ENCODE data around the gene TOMM7. TPM values are rescaled to one million over a fixed set of nuclear protein-coding genes. Genes with fewer than 3 reads are reported as not detected.

Gene TOMM7
- total RNA-seq, 4 donors from 2014 or later, result 141 to 303 (median 267) TPM

DNA sequence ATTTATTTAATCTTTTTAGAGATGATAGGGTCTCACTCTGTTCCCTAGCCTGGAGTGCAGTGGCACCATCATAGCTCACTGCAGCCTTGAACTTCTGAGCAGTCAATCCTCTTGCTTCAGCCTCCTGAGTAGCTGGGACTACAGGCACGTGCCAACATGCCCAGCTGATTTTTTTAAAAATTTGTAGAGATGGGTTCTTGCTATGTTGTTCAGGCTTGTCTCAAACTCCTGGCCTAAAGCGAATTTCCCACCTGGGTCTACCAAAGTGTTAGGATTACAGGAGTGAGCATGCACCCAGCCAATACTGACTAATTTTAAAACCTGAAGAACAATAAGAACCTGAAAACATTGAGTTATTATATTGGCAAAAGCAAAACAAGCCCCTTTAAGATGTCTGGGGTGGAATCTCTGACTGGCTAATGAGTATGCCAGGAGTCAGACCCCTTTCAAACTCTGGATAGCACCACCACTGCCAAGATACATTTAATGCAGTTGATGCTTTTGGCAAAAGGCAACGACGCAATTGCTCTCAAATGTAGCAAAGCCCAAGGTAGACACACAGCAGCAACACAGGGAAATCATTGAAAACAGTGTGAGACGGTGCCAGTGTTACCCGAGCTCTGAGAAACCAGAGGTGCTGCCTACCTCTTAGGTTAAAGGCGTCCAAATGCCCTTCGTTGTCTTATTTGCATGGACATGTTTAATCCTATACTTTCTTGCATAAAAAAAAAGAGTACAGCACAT lies 40.7 kb upstream of the TOMM7 start:
- no peak for DNase-seq (ENCODE audit: extremely low spot score)
- no peaks in the 10 kb centered on the region for H3K27me3 ChIP-seq
- no peak overlapping the region for H3K4me3 ChIP-seq
- intact Hi-C loops (cut with DNase I), result no loop called here
- peaks cover 42 to 69% (median 59%) of the 10 kb centered on the region in 4 donors for H3K4me1 ChIP-seq
- peaks cover 0 to 40% (median 6%) of the 10 kb centered on the region in 4 donors for H3K36me3 ChIP-seq
- H3K27ac ChIP-seq (replicated peaks in 1 of 4), result peak overlapping the region in 1 of 4 donors; percentile 5
- no peaks in the 10 kb centered on the region for H3K9me3 ChIP-seq
- TF ChIP-seq POLR2AphosphoS5 (IDR thresholded peaks at IDR 0.05) (no peak), EP300 (IDR thresholded peaks at IDR 0.05) (no peak), POLR2A (IDR thresholded peaks at IDR 0.05; ENCODE audit: low read depth) (no peak)
- TF ChIP-seq, protein P1, sequence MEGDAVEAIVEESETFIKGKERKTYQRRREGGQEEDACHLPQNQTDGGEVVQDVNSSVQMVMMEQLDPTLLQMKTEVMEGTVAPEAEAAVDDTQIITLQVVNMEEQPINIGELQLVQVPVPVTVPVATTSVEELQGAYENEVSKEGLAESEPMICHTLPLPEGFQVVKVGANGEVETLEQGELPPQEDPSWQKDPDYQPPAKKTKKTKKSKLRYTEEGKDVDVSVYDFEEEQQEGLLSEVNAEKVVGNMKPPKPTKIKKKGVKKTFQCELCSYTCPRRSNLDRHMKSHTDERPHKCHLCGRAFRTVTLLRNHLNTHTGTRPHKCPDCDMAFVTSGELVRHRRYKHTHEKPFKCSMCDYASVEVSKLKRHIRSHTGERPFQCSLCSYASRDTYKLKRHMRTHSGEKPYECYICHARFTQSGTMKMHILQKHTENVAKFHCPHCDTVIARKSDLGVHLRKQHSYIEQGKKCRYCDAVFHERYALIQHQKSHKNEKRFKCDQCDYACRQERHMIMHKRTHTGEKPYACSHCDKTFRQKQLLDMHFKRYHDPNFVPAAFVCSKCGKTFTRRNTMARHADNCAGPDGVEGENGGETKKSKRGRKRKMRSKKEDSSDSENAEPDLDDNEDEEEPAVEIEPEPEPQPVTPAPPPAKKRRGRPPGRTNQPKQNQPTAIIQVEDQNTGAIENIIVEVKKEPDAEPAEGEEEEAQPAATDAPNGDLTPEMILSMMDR (IDR thresholded peaks at IDR 0.05), result no peak
- WGBS, result 89% methylated on average over 8 of the region's 8 CpGs

DNA sequence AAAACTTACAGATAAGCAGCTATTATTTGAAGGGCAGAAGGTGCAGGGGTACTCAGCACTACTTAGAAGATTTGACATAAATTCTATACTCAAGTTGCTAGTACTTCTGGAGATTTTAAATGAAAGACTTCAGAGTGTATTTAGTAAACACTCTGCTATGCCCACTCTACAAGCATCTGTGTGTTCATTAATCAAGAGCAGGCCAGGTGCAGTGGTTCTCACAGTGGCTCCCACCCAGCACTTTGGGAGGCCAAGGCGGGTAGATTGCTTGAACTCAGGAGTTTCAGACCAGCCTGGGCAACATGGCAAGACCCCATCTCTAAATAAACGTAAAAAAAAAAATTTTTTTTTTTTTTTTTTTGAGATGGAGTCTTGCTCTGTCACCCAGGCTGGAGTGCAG lies 38.9 kb upstream of the TOMM7 start:
- peaks cover 0 to 58% (median 12%) of the 10 kb centered on the region in 4 donors for H3K36me3 ChIP-seq
- WGBS, result 93% methylated on average over 2 of the region's 2 CpGs
- H3K27ac ChIP-seq (replicated peaks in 1 of 4), result peak overlapping the region in 3 of 4 donors; percentile 71 to 98 (median 89)
- TF ChIP-seq, protein P1 (IDR thresholded peaks at IDR 0.05), result no peak
- TF ChIP-seq POLR2AphosphoS5 (IDR thresholded peaks at IDR 0.05), result no peak
- TF ChIP-seq EP300 (IDR thresholded peaks at IDR 0.05), result no peak
- TF ChIP-seq POLR2A (IDR thresholded peaks at IDR 0.05; ENCODE audit: low read depth), result no peak
- intact Hi-C loops (cut with DNase I), result no loop called here
- H3K27me3 ChIP-seq, result no peaks in the 10 kb centered on the region
- no peak overlapping the region for H3K4me3 ChIP-seq
- no peaks in the 10 kb centered on the region for H3K9me3 ChIP-seq
- peaks cover 38 to 76% (median 71%) of the 10 kb centered on the region in 4 donors for H3K4me1 ChIP-seq
- no peak for DNase-seq (ENCODE audit: extremely low spot score)

DNA sequence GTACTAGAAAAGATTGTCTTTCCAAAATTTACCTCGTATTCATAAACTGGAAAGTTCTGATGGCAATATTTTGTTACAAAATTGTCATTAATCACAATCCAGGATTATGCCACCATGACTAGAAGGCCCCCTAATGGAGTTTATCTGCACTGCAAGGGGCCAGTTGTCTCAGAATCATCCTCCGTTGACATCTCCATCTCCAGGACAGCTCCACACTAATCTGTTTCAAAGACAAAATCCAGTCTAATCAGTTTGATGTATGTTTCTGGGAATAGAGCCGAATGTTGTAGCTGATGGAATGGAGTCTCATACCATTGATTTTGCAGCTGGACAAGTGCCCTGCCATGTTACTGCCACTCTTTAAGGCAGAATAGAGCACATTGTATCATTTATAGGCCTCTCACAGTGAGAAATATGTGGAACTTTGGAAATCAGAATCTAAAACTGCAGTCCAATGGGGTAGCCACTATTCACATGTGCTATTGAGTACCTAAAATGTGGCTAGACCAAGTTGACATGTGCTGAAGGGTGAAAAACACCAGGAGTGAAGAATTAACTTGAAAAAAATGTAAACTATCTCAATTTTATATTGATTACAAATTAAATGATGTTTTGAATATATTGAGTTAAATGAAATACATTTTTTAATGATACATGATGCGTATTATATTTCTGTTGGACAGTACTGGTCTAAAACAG lies 38.3 kb upstream of the TOMM7 start:
- DNase-seq (ENCODE audit: extremely low spot score), result no peak
- Histone ChIP-seq H3K36me3 (peaks cover 0 to 59% (median 12%) of the 10 kb centered on the region in 4 donors), H3K27me3 (no peaks in the 10 kb centered on the region), H3K4me3 (no peak overlapping the region), H3K9me3 (no peaks in the 10 kb centered on the region), H3K27ac (replicated peaks in 1 of 4) (peak overlapping the region; percentile 71 to 98 (median 83)), H3K4me1 (peaks cover 31 to 76% (median 72%) of the 10 kb centered on the region in 4 donors)
- TF ChIP-seq POLR2A (IDR thresholded peaks at IDR 0.05; ENCODE audit: low read depth), result no peak
- TF ChIP-seq EP300 (IDR thresholded peaks at IDR 0.05), result no peak
- peak in 1 of 2 donors; percentile 6 for TF ChIP-seq POLR2AphosphoS5 (IDR thresholded peaks at IDR 0.05)
- TF ChIP-seq, protein P1 (IDR thresholded peaks at IDR 0.05), result peak; percentile 35 to 66 (median 38)
- 59% methylated on average over 4 of the region's 4 CpGs for WGBS
- intact Hi-C loops (cut with DNase I), result no loop called here

DNA sequence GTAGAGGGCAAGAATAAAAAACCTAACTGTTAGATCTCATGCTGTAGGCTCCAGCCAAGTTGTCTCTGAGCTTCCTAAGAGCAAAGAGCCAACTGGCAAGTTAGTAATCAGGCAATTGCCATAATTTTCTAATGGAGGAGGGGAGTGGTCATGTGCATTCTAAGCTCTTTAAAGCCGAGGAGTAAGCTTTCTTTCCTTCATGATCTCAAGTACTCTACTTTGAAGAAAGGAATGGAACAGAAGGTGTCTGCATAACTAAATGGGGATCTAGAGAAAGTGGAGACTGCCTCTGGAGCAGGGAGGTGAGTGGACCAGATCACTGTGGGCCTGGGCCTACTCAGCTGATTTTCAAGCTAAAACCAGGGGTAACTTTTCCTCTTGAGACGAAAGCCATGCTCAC lies 37.7 kb upstream of the TOMM7 start:
- Histone ChIP-seq H3K4me3 (no peak overlapping the region), H3K36me3 (peaks cover 0 to 59% (median 12%) of the 10 kb centered on the region in 4 donors), H3K9me3 (no peaks in the 10 kb centered on the region), H3K27me3 (no peaks in the 10 kb centered on the region), H3K4me1 (peaks cover 31 to 76% (median 73%) of the 10 kb centered on the region in 4 donors), H3K27ac (replicated peaks in 1 of 4) (peak overlapping the region; percentile 71 to 98 (median 83))
- TF ChIP-seq POLR2A (IDR thresholded peaks at IDR 0.05; ENCODE audit: low read depth) (no peak), EP300 (IDR thresholded peaks at IDR 0.05) (no peak), POLR2AphosphoS5 (IDR thresholded peaks at IDR 0.05) (no peak)
- TF ChIP-seq, protein P1 (IDR thresholded peaks at IDR 0.05), result no peak
- DNase-seq (ENCODE audit: extremely low spot score), result no peak
- 65% methylated on average over 2 of the region's 2 CpGs for WGBS
- intact Hi-C loops (cut with DNase I), result no loop called here
